Breast epithelium (tissue), 3 donors: Measurements from ENCODE around the gene SLC28A3.

Source experiments
- CTCF ChIP-seq, 3 donors: fragments of 450-650 bp; IDR thresholded peaks; one replicate each; pipeline ENCODE4 v1.5.1; 2016 to 2017; ENCODE audit warnings: antibody characterized with exemption in 3 of 3, mild to moderate bottlenecking in 3 of 3, moderate library complexity in 3 of 3
- POLR2A ChIP-seq: fragments of 450-650 bp; IDR thresholded peaks from one replicate; pipeline ENCODE4 v1.6.1; 2016; ENCODE audit warnings: antibody characterized with exemption, mild to moderate bottlenecking, moderate library complexity
- POLR2AphosphoS5 ChIP-seq, 3 donors: sonication (generic); formaldehyde crosslinking; IDR thresholded peaks; one replicate each; pipeline ENCODE4 v1.6.1; 2017; ENCODE audit warnings: antibody characterized with exemption in 3 of 3

- TF ChIP-seq CTCF (IDR thresholded peaks at IDR 0.05) (no peak), POLR2A (no peak), POLR2AphosphoS5 (IDR thresholded peaks at IDR 0.05) (no peak)
These were observed 63.8 kb downstream of the SLC28A3 start for GRCh38 chr9:84276741-84277140.
